ENCODE data around the gene SEMA4A.
"Not testable (repeated sequence)": the region's sequence is repeated elsewhere in the genome, so short reads cannot be mapped to it uniquely, and the experiment has no call there.

The SEMA4A gene

GRCh38 chr1:156162430-156163037, 9.1 kb downstream of the SEMA4A start:
- DNase-seq: no peak

DNA sequence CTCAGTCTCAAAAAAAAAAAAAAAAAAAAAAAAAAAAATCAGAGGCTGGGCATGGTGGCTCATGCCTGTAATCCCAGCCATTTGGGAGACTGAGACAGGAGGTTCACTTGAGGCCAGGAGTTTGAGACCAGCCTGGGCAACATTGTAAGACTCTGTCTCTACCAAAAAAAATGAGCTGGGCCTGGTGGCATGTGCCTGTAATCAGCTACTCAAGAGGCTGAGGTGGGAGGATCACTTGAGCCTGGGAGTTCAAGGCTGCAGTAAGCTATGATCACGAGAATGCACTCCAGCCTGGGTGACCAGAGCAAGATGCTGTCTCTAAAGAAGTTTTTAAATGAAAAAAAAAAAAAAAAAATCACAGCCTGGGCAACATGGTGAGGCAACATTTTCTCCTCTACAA, 10.3 kb downstream of the SEMA4A start:
- DNase-seq: no peak

DNA sequence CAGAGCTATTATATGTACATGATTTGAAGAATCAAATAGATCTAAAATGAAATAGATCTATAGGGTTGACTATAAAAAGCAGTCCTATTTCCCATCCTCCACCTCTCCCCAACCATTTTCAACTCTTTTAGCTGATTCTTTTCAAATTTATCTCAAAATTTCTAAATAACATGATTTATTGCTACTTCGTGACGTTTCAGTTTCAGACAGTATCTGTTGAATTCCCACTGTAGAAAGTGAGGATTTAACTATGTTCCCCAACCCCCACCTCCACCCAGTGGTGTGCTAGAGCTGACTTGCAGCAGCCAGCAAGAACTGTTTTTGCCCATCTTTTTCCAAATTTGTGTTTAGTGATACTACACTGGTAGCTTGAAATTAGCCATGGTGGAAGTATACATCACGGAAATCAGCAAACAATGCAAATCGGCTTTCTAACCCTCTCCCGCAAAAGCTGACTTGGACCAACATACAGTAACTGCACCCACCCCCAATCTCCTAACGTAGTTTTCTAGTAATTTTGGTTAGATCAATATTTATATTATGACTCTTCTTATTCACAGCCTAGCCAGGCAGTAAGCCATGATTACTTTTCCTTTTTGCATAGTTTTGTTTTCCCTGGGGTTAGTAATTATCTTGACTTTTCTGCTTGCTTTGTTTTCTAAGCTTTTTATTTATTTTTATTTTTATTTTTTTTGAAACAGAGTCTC, 10.9 kb downstream of the SEMA4A start:
- DNase-seq: no peak

DNA sequence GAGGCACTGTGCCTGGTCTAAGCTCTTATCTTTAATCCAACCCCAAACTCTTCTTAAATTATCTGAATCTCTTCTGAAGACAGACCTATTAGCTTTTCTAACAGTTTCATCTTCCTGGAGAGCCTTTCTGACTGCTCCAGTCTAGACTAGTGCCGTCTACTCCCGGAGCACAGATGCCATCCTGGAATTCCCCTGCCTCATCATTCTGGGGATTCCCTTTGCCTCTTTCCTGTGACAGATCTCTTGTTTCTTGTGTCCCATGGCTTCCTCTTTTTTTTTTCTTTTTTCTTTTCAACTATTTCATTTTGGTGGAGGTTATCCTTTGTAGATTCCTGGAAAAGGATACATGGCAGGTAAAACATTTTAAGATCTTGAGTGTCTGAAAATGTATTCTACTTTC, 11.7 kb downstream of the SEMA4A start:
- DNase-seq: no peak

- no peak for DNase-seq
These were observed 14.2 kb downstream of the SEMA4A start for GRCh38 chr1:156167536-156167935.

DNA sequence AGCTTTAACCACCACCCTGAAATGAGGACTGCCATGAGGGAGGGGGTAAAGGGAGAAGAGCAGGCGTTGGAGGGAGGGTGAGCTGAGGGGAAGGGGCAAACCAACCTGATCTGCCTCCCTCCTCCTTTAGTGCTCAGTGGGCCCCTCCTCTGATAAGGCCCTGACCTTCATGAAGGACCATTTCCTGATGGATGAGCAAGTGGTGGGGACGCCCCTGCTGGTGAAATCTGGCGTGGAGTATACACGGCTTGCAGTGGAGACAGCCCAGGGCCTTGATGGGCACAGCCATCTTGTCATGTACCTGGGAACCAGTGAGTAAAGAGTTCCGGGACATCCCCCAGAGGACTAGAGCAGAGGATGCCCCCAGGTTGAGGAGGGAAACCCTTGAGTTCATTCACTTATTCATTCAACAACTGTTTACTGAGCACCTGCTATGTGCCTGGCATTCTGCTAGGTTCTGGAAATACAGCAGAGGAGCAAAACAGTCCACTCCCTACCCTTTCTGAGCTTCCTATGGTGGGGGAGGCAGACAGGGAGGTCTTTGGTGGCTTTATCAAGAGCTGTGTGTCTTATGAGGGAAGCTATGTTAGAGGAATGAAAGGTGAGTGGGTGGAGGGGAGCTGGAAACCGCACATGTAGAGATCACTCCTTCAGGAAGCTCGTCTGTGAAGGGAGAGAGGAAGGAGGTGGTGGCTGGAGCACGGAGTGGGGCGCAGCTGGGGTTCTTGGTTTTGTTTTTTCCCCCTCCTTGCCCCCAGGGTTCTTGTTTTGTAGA, 19.5 kb downstream of the SEMA4A start:
- no peak for DNase-seq

DNA sequence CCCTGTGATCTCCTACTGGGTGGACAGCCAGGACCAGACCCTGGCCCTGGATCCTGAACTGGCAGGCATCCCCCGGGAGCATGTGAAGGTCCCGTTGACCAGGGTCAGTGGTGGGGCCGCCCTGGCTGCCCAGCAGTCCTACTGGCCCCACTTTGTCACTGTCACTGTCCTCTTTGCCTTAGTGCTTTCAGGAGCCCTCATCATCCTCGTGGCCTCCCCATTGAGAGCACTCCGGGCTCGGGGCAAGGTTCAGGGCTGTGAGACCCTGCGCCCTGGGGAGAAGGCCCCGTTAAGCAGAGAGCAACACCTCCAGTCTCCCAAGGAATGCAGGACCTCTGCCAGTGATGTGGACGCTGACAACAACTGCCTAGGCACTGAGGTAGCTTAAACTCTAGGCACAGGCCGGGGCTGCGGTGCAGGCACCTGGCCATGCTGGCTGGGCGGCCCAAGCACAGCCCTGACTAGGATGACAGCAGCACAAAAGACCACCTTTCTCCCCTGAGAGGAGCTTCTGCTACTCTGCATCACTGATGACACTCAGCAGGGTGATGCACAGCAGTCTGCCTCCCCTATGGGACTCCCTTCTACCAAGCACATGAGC, 23.3 kb downstream of the SEMA4A start:
- no peak for DNase-seq

GRCh38 chr1:156177919-156178654, 24.7 kb downstream of the SEMA4A start:
- DNase-seq: no peak

DNA sequence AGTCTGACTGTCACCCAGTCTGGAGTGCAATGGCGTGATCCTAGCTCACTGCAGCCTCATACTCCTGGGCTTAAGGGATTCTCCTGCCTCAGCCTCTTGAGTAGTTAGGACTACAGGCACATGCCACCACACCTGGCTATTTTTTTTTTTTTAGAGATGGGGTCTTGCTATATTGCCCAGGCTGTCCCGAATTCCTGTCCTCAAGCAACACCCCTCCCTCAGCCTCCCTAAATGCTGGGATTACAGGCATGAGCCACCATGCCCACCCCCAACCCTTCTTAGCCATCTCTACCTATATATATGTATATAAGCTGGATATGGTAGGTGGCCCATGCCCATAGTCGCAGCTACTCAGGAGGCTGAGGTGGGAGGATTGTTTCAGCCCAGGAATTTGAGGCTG, 27.1 kb downstream of the SEMA4A start:
- DNase-seq: no peak

DNA sequence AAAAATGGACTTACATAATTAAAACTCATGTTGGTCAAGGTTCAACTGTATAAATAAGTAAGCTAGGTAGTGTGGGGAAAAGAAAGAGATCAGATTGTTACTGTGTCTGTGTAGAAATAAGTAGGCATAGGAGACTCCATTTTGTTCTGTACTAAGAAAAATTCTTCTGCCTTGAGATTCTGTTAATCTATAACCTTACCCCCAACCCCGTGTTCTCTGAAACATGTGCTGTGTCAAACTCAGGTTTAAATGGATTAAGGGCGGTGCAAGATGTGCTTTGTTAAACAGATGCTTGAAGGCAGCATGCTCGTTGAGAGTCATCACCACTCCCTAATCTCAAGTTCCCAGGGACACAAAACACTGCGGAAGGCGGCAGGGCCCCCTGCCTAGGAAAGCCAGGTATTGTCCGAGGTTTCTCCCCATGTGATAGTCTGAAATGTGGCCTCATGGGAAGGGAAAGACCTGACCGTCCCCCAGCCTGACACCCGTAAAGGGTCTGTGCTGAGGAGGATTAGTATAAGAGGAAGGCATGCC, 28.1 kb downstream of the SEMA4A start:
- DNase-seq: not testable (repeated sequence)

DNA sequence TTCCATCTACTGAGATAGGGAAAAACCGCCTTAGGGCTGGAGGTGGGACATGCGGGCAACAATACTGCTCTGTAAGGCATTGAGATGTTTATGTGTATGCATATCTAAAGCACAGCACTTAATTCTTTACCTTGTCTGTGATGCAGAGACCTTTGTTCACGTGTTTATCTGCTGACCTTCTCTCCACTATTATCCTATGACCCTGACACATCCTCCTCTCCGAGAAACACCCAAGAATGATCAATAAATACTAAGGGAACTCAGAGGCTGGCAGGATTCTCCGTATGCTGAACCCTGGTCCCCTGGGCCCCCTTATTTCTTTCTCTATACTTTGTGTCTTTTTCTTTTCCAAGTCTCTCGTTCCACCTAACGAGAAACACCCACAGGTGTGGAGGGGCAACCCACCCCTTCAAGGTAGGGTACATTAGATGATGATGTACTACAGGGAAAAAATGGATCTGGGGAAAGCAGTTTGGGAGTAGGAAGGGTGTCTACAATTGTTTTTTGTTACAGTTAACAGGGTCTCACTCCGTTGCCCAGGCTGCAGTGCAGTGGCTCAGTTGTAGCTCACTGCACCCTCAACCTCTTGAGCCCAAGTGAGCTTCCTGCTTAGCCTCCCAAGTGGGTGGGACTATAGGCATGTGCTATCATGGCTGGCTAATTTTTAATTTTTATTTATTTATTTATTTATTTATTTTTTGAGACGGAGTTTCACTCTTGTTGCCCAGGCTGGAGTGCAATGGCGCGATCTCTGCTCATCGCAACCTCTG, 28.8 kb downstream of the SEMA4A start:
- DNase-seq: not testable (repeated sequence)

GRCh38 chr1:156186347-156187177, 33.2 kb downstream of the SEMA4A start:
- DNase-seq: not testable (repeated sequence)

GRCh38 chr1:156190265-156190664, 36.9 kb downstream of the SEMA4A start:
- not testable (repeated sequence) for DNase-seq

- DNase-seq: no peak
These were observed 38.0 kb downstream of the SEMA4A start for GRCh38 chr1:156191292-156191964.

DNA sequence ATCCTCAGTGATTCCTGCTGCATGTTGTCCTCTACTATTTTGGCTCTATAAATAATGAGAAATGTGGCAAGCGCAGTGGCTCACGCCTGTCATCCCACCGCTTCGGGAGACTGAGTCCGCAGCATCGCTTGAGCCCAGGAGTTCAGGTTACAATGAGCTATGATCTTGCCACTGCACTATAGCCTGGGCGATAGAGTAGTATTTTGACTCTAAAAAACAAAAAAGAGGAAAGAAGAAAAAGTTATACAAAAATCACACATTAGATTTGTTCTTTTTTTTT, 39.8 kb downstream of the SEMA4A start:
- no peak for DNase-seq

DNA sequence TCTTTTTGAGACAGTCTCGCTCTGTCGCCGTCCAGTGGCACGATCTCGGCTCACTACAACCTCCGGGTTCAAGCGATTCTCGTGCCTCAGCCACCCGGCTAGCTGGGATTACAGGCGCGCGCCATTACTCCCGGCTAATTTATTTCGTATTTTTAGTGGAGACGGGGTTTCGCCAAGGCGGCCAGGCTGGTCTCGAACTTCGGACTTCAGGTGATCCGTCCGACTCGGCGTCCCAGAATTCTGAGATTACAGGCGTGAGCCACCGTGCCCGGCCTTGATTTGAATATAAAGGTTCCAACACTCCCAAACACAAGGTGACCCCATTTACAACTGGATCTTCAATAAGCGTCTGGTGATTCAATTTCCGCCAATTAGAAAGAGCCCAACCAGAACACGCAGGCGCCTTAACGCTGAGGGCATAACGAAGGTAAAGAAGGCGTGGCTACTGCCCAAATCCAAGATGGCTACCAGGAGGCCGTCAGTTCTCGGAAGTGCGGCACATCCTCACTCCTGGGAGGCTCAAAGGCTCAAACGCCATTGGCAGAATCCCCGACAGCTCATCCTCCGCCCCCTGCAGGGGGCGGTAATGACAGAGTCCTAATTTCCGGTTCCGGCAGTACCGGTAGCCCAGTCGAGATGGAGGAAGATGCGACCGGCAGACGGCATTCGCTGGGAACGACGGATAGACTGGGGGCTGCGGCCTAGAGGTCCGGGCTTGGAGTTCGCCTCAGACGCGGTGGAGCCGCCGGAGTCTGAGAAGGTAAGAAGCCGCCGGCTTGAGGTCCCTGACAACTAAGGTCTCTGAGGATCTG, 40.3 kb downstream of the SEMA4A start, which contains the start of gene SLC25A44:
SLC25A44 (plus strand) TSS at position 617 of the 812 bp plus-strand sequence. CDS start 5,744 bp downstream, outside the sequence.
- peak; percentile 99 for DNase-seq

GRCh38 chr1:156194300-156194652, 40.9 kb downstream of the SEMA4A start:
- DNase-seq: peak; percentile 27

GRCh38 chr1:156195853-156196252, 42.5 kb downstream of the SEMA4A start:
- DNase-seq: no peak

DNA sequence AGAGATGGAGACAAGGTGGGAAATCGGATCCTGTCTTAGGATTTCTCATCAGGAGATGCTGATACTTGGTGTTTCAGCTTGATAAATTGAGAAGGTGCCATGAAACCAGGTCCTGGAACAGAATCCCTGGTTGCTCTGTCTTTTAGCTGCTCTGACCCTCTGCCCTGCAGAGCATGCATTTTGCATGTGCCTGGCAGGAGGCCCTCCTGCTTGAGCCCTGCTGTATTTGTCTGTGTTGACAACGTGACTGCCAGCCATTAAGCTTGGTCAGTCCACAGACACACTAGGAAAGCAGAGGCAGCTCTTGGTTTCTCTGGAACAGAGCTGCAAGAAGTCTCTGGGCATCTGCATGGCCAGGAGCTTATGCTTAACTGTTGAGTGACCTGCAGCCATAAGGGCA, 43.1 kb downstream of the SEMA4A start:
- no peak for DNase-seq

All from NCI-H2171 treated with DMSO at 0.1 percent for 48 hours (cell line).